IMR-90 (cell line): ENCODE results near the gene SAMSN1. TPM values are rescaled to one million over a fixed set of nuclear protein-coding genes. Genes with fewer than 3 reads are reported as not detected.

ENCODE experiments used
- ATAC-seq: fragments of 200-7000 bp; cut with Tn5 transposase; 2 replicates; pipeline ENCODE4 v1.9.1; 2020; ENCODE audit warnings: low read depth, mild to moderate bottlenecking, moderate library complexity
- BruUV-seq: library from RNA; stranded (reverse); fragments of 400-500 nt; replicated peaks from 2 replicates; lab custom pipeline; 2021; lab: Mats Ljungman, UMichigan
- CTCF ChIA-PET: fragments of 300-600 bp; formaldehyde crosslinking; extraction: SDS; loops from one replicate; lab custom pipeline; 2021; ENCODE audit warnings: antibody characterized with exemption; lab: Yijun Ruan, JAX
- POLR2A ChIA-PET: fragments of 300-600 bp; sonication (Branson Sonifier 250); formaldehyde crosslinking; loops from one replicate; lab custom pipeline; 2022; ENCODE audit warnings: antibody characterized with exemption; ENCODE audit not compliant: unreplicated experiment; lab: Charles Lee
- DNase-seq: peaks from one replicate; pipeline ENCODE4 v3.0.0; 2013
- H2AFZ ChIP-seq: replicated peaks from 2 replicates; pipeline ENCODE3; 2013; ENCODE audit warnings: low read length, mild to moderate bottlenecking; ENCODE audit not compliant: poor library complexity
- H2AK5ac ChIP-seq: 2 replicates; pipeline ENCODE4 v1.6.1; 2013; ENCODE audit warnings: low read depth, low read length, inconsistent platforms
- H2AK9ac ChIP-seq: replicated peaks from 2 replicates; pipeline ENCODE3; 2013; ENCODE audit warnings: mild to moderate bottlenecking, low read depth, low read length, moderate library complexity; ENCODE audit not compliant: poor library complexity
- H2BK120ac ChIP-seq: 2 replicates; pipeline ENCODE4 v1.6.1; 2013; ENCODE audit warnings: low read depth, low read length, inconsistent platforms
- H2BK15ac ChIP-seq: 3 replicates; pipeline ENCODE4 v1.6.1; 2013; ENCODE audit warnings: low read depth, low read length, inconsistent platforms
- H2BK20ac ChIP-seq: 2 replicates; pipeline ENCODE4 v1.6.1; 2013; ENCODE audit warnings: low read depth, mild to moderate bottlenecking, inconsistent platforms, low read length, moderate library complexity
- H2BK5ac ChIP-seq: 2 replicates; pipeline ENCODE4 v1.6.1; 2013; ENCODE audit warnings: mild to moderate bottlenecking, low read depth, low read length, inconsistent platforms; ENCODE audit not compliant: poor library complexity, severe bottlenecking
- H3K14ac ChIP-seq: replicated peaks from 2 replicates; pipeline ENCODE4 v1.6.1; 2013; ENCODE audit warnings: low read depth, low read length, inconsistent platforms
- H3K18ac ChIP-seq: 2 replicates; pipeline ENCODE4 v1.6.1; 2013; ENCODE audit warnings: low read depth, low read length, control low read depth
- H3K23ac ChIP-seq: 2 replicates; pipeline ENCODE4 v1.6.1; 2013; ENCODE audit warnings: low read depth, low read length, inconsistent platforms
- H3K27ac ChIP-seq: 2 replicates; pipeline ENCODE4 v1.5.1; 2013; ENCODE audit warnings: mild to moderate bottlenecking, control low read depth, low read length; ENCODE audit not compliant: insufficient read depth
- H3K27me3 ChIP-seq: 2 replicates; pipeline ENCODE4 v1.6.1; 2013; ENCODE audit warnings: low read length; ENCODE audit not compliant: control insufficient read depth, insufficient read depth
- H3K36me3 ChIP-seq: 2 replicates; pipeline ENCODE4 v1.6.1; 2013; ENCODE audit warnings: low read length, mixed read lengths; ENCODE audit not compliant: control insufficient read depth, insufficient read depth
- H3K4ac ChIP-seq: 2 replicates; pipeline ENCODE4 v1.6.1; 2013; ENCODE audit warnings: low read depth, low read length, inconsistent platforms
- H3K4me1 ChIP-seq: 2 replicates; pipeline ENCODE4 v1.6.1; 2013; ENCODE audit warnings: low read length, mixed read lengths; ENCODE audit not compliant: control insufficient read depth, insufficient read depth
- H3K4me2 ChIP-seq: 2 replicates; pipeline ENCODE4 v1.6.1; 2013; ENCODE audit warnings: low read depth, mild to moderate bottlenecking, control low read depth, low read length, moderate library complexity
- H3K4me3 ChIP-seq: 2 replicates; pipeline ENCODE4 v1.5.1; 2013; ENCODE audit warnings: low read depth, mild to moderate bottlenecking, control low read depth, low read length, moderate library complexity; ENCODE audit not compliant: insufficient read depth
- H3K56ac ChIP-seq: 2 replicates; pipeline ENCODE4 v1.6.1; 2013; ENCODE audit warnings: low read length, inconsistent platforms; ENCODE audit not compliant: insufficient read depth; ENCODE audit errors: extremely low read depth
- H3K79me1 ChIP-seq, 2 experiments: 2 replicates each; pipeline ENCODE4 v1.6.1; 2013; ENCODE audit warnings: low read length in 2 of 2, inconsistent platforms in 1 of 2, low read depth in 1 of 2
- H3K9ac ChIP-seq: 2 replicates; pipeline ENCODE4 v1.6.1; 2013; ENCODE audit warnings: low read depth, low read length, control low read depth
- H3K9me1 ChIP-seq: 2 replicates; pipeline ENCODE4 v1.6.1; 2013; ENCODE audit warnings: low read length, inconsistent platforms; ENCODE audit not compliant: insufficient read depth
- H3K9me3 ChIP-seq: 2 replicates; pipeline ENCODE4 v1.6.1; 2013; ENCODE audit warnings: low read length; ENCODE audit not compliant: control insufficient read depth, insufficient read depth
- H4K20me1 ChIP-seq: 2 replicates; pipeline ENCODE4 v1.6.1; 2013; ENCODE audit warnings: low read length, inconsistent platforms; ENCODE audit not compliant: insufficient read depth
- H4K5ac ChIP-seq: 2 replicates; pipeline ENCODE4 v1.6.1; 2013; ENCODE audit warnings: mild to moderate bottlenecking, low read depth, low read length, control low read depth
- H4K8ac ChIP-seq, 2 experiments: 2 replicates each; pipeline ENCODE4 v1.6.1; 2013; ENCODE audit warnings: low read depth in 2 of 2, low read length in 2 of 2, control low read depth in 1 of 2, inconsistent platforms in 1 of 2
- H4K91ac ChIP-seq: 2 replicates; pipeline ENCODE4 v1.6.1; 2013; ENCODE audit warnings: low read depth, low read length, inconsistent platforms; ENCODE audit not compliant: insufficient read depth
- BHLHE40 ChIP-seq: fragments of 150-350 bp; IDR thresholded peaks from 2 replicates; pipeline ENCODE4 v1.6.1; 2016; ENCODE audit warnings: mild to moderate bottlenecking, low read depth, low read length
- CEBPB ChIP-seq: IDR thresholded peaks from 2 replicates; pipeline ENCODE4 v1.6.1; 2012; ENCODE audit warnings: low read depth, low read length, improper control_type of control experiment
- CHD1 ChIP-seq: IDR thresholded peaks from 2 replicates; pipeline ENCODE4 v1.6.1; 2012; ENCODE audit warnings: low read depth, low read length, improper control_type of control experiment
- CTCF ChIP-seq: conservative IDR thresholded peaks from 2 replicates; pipeline ENCODE4 v1.5.1; 2012; ENCODE audit warnings: mild to moderate bottlenecking, low read depth, low read length, improper control_type of control experiment
- ELK1 ChIP-seq: fragments of 150-350 bp; IDR thresholded peaks from 2 replicates; pipeline ENCODE4 v1.6.1; 2016; ENCODE audit warnings: low read depth, mild to moderate bottlenecking, low read length, moderate library complexity, borderline replicate concordance
- FOS ChIP-seq: fragments of 150-350 bp; IDR thresholded peaks from 2 replicates; pipeline ENCODE4 v1.6.1; 2016; ENCODE audit warnings: low read depth, low read length
- MAFK ChIP-seq: IDR thresholded peaks from 2 replicates; pipeline ENCODE4 v1.6.1; 2012; ENCODE audit warnings: low read depth, low read length, improper control_type of control experiment
- MAZ ChIP-seq: IDR thresholded peaks from 2 replicates; pipeline ENCODE4 v1.6.1; 2012; ENCODE audit warnings: low read depth, mild to moderate bottlenecking, low read length, improper control_type of control experiment, moderate library complexity, borderline replicate concordance
- MXI1 ChIP-seq: IDR thresholded peaks from 2 replicates; pipeline ENCODE4 v1.6.1; 2012; ENCODE audit warnings: low read depth, mild to moderate bottlenecking, low read length, moderate library complexity, borderline replicate concordance
- NFE2L2 ChIP-seq: fragments of 150-350 bp; IDR thresholded peaks from 2 replicates; pipeline ENCODE4 v1.6.1; 2016; ENCODE audit warnings: low read depth, mild to moderate bottlenecking, low read length
- POLR2A ChIP-seq: IDR thresholded peaks from 2 replicates; pipeline ENCODE4 v1.6.1; 2012; ENCODE audit warnings: mild to moderate bottlenecking, low read depth, low read length
- RAD21 ChIP-seq: IDR thresholded peaks from 2 replicates; pipeline ENCODE4 v1.6.1; 2012; ENCODE audit warnings: low read length, improper control_type of control experiment
- RCOR1 ChIP-seq: IDR thresholded peaks from 2 replicates; pipeline ENCODE4 v1.6.1; 2012; ENCODE audit warnings: mild to moderate bottlenecking, low read length, improper control_type of control experiment; ENCODE audit not compliant: insufficient replicate concordance
- RFX5 ChIP-seq: IDR thresholded peaks from 2 replicates; pipeline ENCODE4 v1.8.0; 2012; ENCODE audit warnings: low read depth, mild to moderate bottlenecking, low read length, moderate library complexity
- SMC3 ChIP-seq: fragments of 150-350 bp; IDR thresholded peaks from 2 replicates; pipeline ENCODE4 v1.6.1; 2016; ENCODE audit warnings: low read depth, mild to moderate bottlenecking, antibody characterized with exemption, low read length, moderate library complexity
- USF2 ChIP-seq: fragments of 150-350 bp; IDR thresholded peaks from 2 replicates; pipeline ENCODE4 v1.6.1; 2017; ENCODE audit warnings: mild to moderate bottlenecking, antibody characterized with exemption, low read length, low read depth
- WGBS, 2 experiments: methylation state at CpG; one replicate each; pipeline versions ENCODE4 v1.1.5 to v1.1.7; 2013; ENCODE audit warnings: missing lambda C conversion rate in 2 of 2; ENCODE audit not compliant: insufficient read length in 1 of 2; ENCODE audit errors: extremely low coverage in 2 of 2; 5-methylcytosine and 5-hydroxymethylcytosine counted together
- dilution Hi-C: fragments of 300-500 bp; cut with HindIII; formaldehyde crosslinking; loops from one replicate; pipeline ENCODE4 v1.14.3; 2018; ENCODE audit warnings: low sequenced_read_pairs; ENCODE audit not compliant: unreplicated experiment
- in situ Hi-C: fragments of 300-500 bp; cut with MboI; formaldehyde crosslinking; loops from 3 replicates; pipeline ENCODE4 v1.14.3; 2019; ENCODE audit warnings: low sequenced_read_pairs, inconsistent platforms, mixed read lengths
- intact Hi-C: fragments of 100-400 bp; cut with micrococcal nuclease; formaldehyde crosslinking; loops from 2 replicates; pipeline ENCODE4 v1.10.0; 2022
- polyA plus RNA-seq, 3 experiments: library from polyadenylated mRNA; depleted of rRNA; stranded (reverse); fragments of >200 nt; gene quantifications; 2 replicates each; pipeline ENCODE4 v1.2.3, GENCODE V29; 2012; ENCODE audit warnings: low replicate concordance in 1 of 3
- total RNA-seq: library from RNA; depleted of rRNA; stranded (reverse); fragments of >200 nt; gene quantifications from 2 replicates; pipeline ENCODE4 v1.2.3, GENCODE V29; 2012

Gene SAMSN1
- total and polyA plus RNA-seq, 2 of the 4 experiments (the other 2 are of a cell fraction), result not detected

GRCh38 chr21:14528815-14529214, 17.3 kb downstream of the SAMSN1 start:
- TF ChIP-seq RCOR1 (no peak), NFE2L2 (no peak), FOS (no peak), MXI1 (no peak), CHD1 (no peak), POLR2A (no peak), BHLHE40 (no peak), CTCF (no peak), CEBPB (no peak), RAD21 (no peak), USF2 (no peak), ELK1 (no peak), MAZ (no peak), RFX5 (no peak), MAFK (no peak), SMC3 (no peak)
- no peak overlapping the region for H3K4me2 ChIP-seq
- intact Hi-C loops, result no loop called here
- H2BK15ac ChIP-seq, result no peak overlapping the region
- H3K18ac ChIP-seq, result no peak overlapping the region
- no peak overlapping the region for H3K27ac ChIP-seq
- H4K5ac ChIP-seq, result no peak overlapping the region
- H2AK5ac ChIP-seq, result no peak overlapping the region
- H3K27me3 ChIP-seq, result no peaks in the 10 kb centered on the region
- no peak overlapping the region for H3K9ac ChIP-seq
- H3K4me1 ChIP-seq, result no peaks in the 10 kb centered on the region
- no peaks in the 10 kb centered on the region for H3K36me3 ChIP-seq
- no peak overlapping the region for H2BK20ac ChIP-seq
- no peak for DNase-seq
- dilution Hi-C loops, result no loop called here
- H3K9me1 ChIP-seq, result no peaks in the 10 kb centered on the region
- H2AFZ ChIP-seq, result no peak overlapping the region
- no peaks in the 10 kb centered on the region for H3K79me1 ChIP-seq
- 57% methylated on average over 2 of the region's 4 CpGs; no CpG with 5 or more reads in 1 of the 2 experiments for WGBS, 2 experiments
- no peak overlapping the region for H3K4me3 ChIP-seq
- no peak for ATAC-seq
- H3K9me3 ChIP-seq, result no peaks in the 10 kb centered on the region
- no TSS peak for BruUV-seq
- POLR2A ChIA-PET, result no interaction called here
- H3K56ac ChIP-seq, result no peak overlapping the region
- in situ Hi-C loops, result no loop called here
- H2BK5ac ChIP-seq, result no peak overlapping the region
- H3K4ac ChIP-seq, result no peak overlapping the region
- no peak overlapping the region for H2AK9ac ChIP-seq
- no peak overlapping the region for H3K23ac ChIP-seq
- H3K14ac ChIP-seq, result no peak overlapping the region
- H4K8ac ChIP-seq, result no peak overlapping the region
- H4K20me1 ChIP-seq, result no peaks in the 10 kb centered on the region
- CTCF ChIA-PET, result no interaction called here
- no peak overlapping the region for H2BK120ac ChIP-seq
- no peak overlapping the region for H4K91ac ChIP-seq
